Fibroblast of skin of abdomen (primary cell): ENCODE data around the gene BRD4. TPM values are rescaled to one million over a fixed set of nuclear protein-coding genes. Genes with fewer than 3 reads are reported as not detected.
"Not testable (repeated sequence)": the region's sequence is repeated elsewhere in the genome, so short reads cannot be mapped to it uniquely, and the experiment has no call there.

Experiments
- DNase-seq: peaks from one replicate; pipeline ENCODE4 v3.0.0-alpha.2; 2013
- polyA plus RNA-seq, 2 experiments: library from polyadenylated mRNA; unstranded; fragments of 120-200 nt; gene quantifications; one replicate each; pipeline ENCODE4 v1.2.1, GENCODE V29; 2013; ENCODE audit not compliant: insufficient read length in 2 of 2

Gene BRD4
- 63.6 TPM for polyA plus RNA-seq (2013, experiment 1 of 2; ENCODE audit: insufficient read length)
- polyA plus RNA-seq (2013, experiment 2 of 2; ENCODE audit: insufficient read length) = 62.4 TPM

GRCh38 chr19:15332311-15332996 lies at the start of gene BRD4:
Gene BRD4 (minus strand): TSS chr19:15332539. CDS start chr19:15273099, 59,440 bp downstream.
- peak; percentile 63 for DNase-seq

GRCh38 chr19:15381864-15382263 lies 49.5 kb upstream of the BRD4 start:
- no peak for DNase-seq

- DNase-seq = no peak
These were observed 49.1 kb upstream of the BRD4 start for GRCh38 chr19:15381429-15381828.

- DNase-seq = peak; percentile 29
These were observed 47.8 kb upstream of the BRD4 start for GRCh38 chr19:15379999-15380647.

- peak; percentile 99 for DNase-seq
These were observed 47.0 kb upstream of the BRD4 start, which contains the start of gene AKAP8 for GRCh38 chr19:15379083-15379998. Gene AKAP8 (minus strand): TSS chr19:15379787. CDS start chr19:15379731, 56 bp downstream.

- peak; percentile 34 for DNase-seq
These were observed 46.3 kb upstream of the BRD4 start for GRCh38 chr19:15378534-15379082.

GRCh38 chr19:15374796-15375440 lies 42.6 kb upstream of the BRD4 start:
- DNase-seq = no peak

GRCh38 chr19:15374105-15374651 lies 41.8 kb upstream of the BRD4 start:
- no peak for DNase-seq

- DNase-seq = no peak
These were observed 41.3 kb upstream of the BRD4 start for GRCh38 chr19:15373644-15374043.

- no peak for DNase-seq
These were observed 40.6 kb upstream of the BRD4 start for GRCh38 chr19:15372891-15373301.

- no peak for DNase-seq
These were observed 40.1 kb upstream of the BRD4 start for GRCh38 chr19:15372470-15372869.

GRCh38 chr19:15371786-15372380 lies 39.5 kb upstream of the BRD4 start:
- no peak for DNase-seq

GRCh38 chr19:15371119-15371518 lies 38.8 kb upstream of the BRD4 start:
- DNase-seq = no peak

GRCh38 chr19:15369594-15369891 lies 37.2 kb upstream of the BRD4 start:
- no peak for DNase-seq

GRCh38 chr19:15368798-15369593 lies 36.7 kb upstream of the BRD4 start:
- DNase-seq = no peak

- DNase-seq = no peak
These were observed 35.8 kb upstream of the BRD4 start for GRCh38 chr19:15368051-15368632.

- DNase-seq = no peak
These were observed 35.1 kb upstream of the BRD4 start for GRCh38 chr19:15367439-15367838.

- no peak for DNase-seq
These were observed 32.9 kb upstream of the BRD4 start for GRCh38 chr19:15365264-15365663.

GRCh38 chr19:15363791-15364190 lies 31.5 kb upstream of the BRD4 start:
- DNase-seq = not testable (repeated sequence)

GRCh38 chr19:15363048-15363447 lies 30.7 kb upstream of the BRD4 start:
- DNase-seq = not testable (repeated sequence)
